ENCODE results near the gene DYRK3.

DNA sequence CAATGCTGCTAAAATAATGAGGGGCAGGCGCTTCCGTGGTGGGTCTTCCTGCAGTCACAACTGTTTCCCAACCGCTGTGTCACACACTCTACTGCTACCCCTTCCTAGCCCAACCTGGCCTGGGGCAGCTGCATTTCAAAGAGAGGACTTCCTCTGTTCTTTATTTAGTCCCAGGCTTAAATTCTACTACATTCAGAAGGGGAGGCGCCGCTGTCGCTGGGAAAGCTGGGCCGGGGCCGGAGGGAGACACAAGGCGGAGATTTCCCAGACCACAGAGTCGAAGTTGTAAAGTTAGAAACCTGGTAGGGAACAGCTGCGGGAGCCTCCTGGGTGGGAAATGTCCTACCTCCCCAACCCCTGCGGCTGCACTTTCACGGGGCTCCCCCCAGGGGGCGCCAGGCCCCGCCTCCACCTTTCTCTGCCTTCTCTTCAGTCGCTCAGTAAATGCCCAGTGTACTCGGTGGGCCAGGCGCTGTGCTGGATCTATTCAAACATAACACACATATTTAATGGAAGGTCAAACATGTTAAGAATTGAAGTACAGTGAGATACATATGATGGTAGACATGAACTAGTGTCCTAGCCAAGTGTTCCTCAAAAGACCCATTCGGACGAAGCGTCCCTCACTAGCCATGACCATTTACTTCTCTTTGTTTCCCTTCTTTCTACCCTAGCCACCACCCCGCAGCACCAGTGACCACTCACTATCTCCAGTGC, 23.1 kb downstream of the DYRK3 start:
- no peak for TF ChIP-seq EGR1 (IDR thresholded peaks at IDR 0.05; ENCODE audit: borderline replicate concordance, low read depth, low read length)
- TF ChIP-seq POLR2A (IDR thresholded peaks at IDR 0.05; ENCODE audit: control extremely low read depth in 1 of 2, low read depth in 2 of 2, low read length in 2 of 2), result no peak
- no peak for TF ChIP-seq RFX5 (IDR thresholded peaks at IDR 0.05; ENCODE audit: borderline replicate concordance, low read depth, low read length)
- TF ChIP-seq, protein P1, sequence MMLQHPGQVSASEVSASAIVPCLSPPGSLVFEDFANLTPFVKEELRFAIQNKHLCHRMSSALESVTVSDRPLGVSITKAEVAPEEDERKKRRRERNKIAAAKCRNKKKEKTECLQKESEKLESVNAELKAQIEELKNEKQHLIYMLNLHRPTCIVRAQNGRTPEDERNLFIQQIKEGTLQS (IDR thresholded peaks at IDR 0.05; ENCODE audit: insufficient read depth, low read depth, low read length), result no peak
- peak; percentile 43; the same call in 1 of the 2 replicates for TF ChIP-seq TAF1 (IDR thresholded peaks at IDR 0.05; ENCODE audit: low read depth, low read length)
- TF ChIP-seq, protein P2, sequence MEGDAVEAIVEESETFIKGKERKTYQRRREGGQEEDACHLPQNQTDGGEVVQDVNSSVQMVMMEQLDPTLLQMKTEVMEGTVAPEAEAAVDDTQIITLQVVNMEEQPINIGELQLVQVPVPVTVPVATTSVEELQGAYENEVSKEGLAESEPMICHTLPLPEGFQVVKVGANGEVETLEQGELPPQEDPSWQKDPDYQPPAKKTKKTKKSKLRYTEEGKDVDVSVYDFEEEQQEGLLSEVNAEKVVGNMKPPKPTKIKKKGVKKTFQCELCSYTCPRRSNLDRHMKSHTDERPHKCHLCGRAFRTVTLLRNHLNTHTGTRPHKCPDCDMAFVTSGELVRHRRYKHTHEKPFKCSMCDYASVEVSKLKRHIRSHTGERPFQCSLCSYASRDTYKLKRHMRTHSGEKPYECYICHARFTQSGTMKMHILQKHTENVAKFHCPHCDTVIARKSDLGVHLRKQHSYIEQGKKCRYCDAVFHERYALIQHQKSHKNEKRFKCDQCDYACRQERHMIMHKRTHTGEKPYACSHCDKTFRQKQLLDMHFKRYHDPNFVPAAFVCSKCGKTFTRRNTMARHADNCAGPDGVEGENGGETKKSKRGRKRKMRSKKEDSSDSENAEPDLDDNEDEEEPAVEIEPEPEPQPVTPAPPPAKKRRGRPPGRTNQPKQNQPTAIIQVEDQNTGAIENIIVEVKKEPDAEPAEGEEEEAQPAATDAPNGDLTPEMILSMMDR (IDR thresholded peaks at IDR 0.05; ENCODE audit: control extremely low read depth in 1 of 3, insufficient read depth in 1 of 3, low read depth in 1 of 3, low read length in 3 of 3), result peak; percentile 83 to 86 (median 84)
- no peak for TF ChIP-seq EZH2 (IDR thresholded peaks at IDR 0.05; ENCODE audit: low read depth, low read length, severe bottlenecking)

Measured in H1 (cell line).